GM15510 (cell line): ENCODE results near the gene DCDC2C.

Experiments
- POLR2A ChIP-seq: IDR thresholded peaks from 3 replicates; pipeline ENCODE4 v1.6.1; 2011; ENCODE audit warnings: borderline replicate concordance; ENCODE audit not compliant: insufficient read length; ENCODE audit errors: extremely low read depth

The DCDC2C gene

GRCh38 chr2:3784731-3785130 lies 81.4 kb downstream of the DCDC2C start:
- no peak for TF ChIP-seq POLR2A

DNA sequence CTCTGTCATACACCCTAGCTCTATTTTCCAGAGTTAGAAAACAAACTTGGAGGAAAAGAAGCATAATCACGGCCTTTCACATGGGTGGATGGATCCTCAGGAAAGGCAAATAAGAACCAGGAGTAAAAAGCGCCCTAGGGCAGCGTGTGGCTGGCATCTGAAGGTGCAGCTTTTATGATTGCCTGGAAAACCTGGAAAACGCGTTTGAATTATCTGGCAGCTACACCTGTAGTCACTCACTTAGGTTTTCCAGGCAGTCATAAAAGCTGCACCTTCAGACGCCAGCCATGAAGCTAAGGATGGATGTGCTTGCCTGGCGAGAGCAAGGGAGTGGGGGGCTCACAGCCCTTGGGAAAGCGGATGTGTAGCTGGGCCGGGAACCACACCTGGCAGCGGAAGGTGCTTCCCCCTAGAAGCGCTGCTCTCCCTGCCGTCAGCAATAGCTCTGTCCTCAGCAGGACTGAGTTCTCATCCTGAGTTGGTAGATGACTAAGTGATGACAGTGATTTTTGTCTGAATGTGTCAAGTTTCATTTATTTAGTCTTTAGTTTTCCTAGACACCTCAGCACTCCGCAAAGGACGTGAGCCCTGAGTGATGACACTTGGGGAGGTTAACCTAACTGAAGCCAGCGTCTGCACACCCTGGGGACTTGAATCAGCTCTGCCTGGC lies 82.0 kb downstream of the DCDC2C start:
- no peak for TF ChIP-seq POLR2A

DNA sequence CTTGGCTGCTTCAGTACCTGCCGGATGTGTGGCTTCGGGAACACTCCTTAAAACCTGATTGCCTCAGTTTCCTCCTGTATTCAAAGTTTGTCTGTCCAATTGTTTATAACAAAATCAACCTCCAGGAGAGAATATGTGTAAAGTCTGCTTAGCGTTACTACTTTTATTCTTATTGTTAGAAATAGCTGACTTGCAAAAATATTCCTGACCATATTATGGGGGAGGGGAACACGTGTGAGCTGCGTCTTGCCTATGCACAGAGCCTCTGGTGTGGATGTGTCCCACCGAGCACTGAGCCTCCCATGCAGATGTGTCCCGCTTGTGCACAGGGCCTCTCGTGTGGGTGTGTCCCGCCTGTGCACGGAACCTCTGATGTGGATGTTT lies 82.5 kb downstream of the DCDC2C start:
- TF ChIP-seq POLR2A: no peak

DNA sequence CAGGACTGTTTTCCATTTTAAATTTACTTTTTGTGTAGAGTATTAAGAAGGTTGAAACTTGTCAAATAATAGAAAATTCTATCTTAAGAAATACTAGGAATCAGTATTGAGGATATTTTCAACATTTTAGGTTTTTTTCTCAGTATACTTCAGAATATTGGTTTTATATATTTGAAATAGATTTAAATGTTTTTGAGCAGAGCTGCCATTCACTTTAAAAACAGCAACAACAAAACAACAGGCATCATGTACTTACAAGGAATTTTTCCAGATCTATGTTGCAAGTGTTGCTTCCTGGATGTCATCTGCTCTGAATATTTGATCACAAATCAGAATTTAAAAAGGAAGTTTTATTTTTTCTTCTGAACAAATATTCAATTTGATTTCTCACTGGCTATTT lies 84.4 kb downstream of the DCDC2C start:
- TF ChIP-seq POLR2A: no peak

GRCh38 chr2:3789256-3789655 lies 85.9 kb downstream of the DCDC2C start:
- no peak for TF ChIP-seq POLR2A

GRCh38 chr2:3793249-3793648 lies 89.9 kb downstream of the DCDC2C start:
- TF ChIP-seq POLR2A: no peak

GRCh38 chr2:3801506-3801905 lies 98.1 kb downstream of the DCDC2C start:
- no peak for TF ChIP-seq POLR2A

DNA sequence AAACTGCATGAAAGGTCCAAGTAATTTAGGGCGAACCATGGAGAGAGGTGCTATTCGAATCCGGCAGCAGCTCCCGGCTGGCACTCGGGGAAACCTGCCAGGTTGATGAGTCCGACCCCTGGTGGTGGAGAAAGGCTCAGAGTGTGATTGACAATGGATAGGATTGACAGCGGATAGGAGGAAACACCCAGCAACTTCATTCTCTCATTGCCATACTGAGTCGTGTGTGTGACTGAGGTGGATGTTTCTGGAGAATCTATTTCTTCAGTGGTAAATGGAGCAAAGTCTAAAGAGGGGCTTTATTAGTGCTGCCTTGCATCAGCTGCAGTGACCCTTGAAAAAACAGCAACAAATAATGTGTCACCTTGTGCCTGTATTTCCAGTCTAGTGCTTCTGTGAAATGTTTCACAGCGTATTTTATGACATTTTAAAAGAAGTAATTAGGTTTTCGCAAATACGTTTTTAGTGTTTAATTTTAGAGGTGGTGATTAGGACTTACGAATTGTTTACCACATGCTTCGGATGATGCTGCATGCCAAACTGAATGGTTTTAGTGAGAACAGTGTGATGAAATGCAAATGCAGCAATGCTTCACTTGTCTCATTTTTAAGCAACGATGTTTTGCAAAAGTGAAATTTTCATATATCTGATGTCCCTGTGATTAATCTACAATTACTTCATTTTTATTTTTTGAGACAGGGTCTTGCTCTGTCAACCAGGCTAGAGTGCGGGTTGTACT lies 102.0 kb downstream of the DCDC2C start:
- TF ChIP-seq POLR2A: no peak

GRCh38 chr2:3806168-3806567 lies 102.8 kb downstream of the DCDC2C start:
- no peak for TF ChIP-seq POLR2A

DNA sequence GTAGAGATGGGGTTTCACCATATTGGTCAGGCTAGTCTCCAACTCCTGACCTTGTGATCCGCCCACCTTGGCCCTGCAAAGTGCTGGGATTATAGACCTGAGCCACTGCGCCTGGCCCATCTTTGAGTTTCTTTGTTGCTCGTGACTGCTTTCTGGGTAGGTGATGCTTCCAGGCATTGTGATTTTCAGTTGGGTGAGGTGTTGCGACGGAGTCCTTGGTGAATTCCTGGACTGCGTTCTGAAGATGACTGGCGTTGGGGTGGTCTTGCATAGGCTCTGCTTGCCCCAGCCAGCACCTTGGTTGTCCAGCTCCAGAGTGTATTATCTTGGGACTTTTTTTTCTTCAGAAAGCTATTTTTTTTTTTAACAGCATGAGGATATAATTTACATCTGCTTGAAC lies 103.4 kb downstream of the DCDC2C start:
- TF ChIP-seq POLR2A: no peak

GRCh38 chr2:3807853-3808252 lies 104.5 kb downstream of the DCDC2C start:
- no peak for TF ChIP-seq POLR2A

DNA sequence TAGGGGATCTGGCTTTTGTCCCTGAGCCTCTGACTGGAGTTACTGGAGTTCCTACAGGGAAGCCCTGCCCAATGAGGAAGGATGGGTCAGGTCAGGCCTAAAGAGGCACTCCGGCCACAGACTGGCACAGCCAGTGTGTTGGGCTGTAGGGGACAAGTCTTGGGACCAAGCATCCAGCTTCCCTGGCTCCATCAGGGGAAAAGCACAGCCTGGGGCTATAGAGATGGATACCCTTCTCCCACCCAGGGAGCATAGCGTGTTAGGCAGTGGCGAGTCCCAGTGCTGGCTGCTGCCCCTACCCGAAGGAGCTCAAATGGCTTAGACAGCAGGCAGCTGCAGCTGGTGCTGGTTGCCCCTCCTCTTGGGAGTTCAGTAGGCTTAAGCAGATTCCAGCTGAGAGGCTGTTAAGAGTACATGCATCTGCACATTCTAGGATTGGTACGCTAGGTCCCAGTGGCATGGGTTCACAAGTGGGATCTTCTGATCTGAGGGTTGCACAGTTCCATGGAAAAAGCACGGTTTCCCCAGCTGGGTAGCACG lies 111.4 kb downstream of the DCDC2C start:
- TF ChIP-seq POLR2A: no peak

DNA sequence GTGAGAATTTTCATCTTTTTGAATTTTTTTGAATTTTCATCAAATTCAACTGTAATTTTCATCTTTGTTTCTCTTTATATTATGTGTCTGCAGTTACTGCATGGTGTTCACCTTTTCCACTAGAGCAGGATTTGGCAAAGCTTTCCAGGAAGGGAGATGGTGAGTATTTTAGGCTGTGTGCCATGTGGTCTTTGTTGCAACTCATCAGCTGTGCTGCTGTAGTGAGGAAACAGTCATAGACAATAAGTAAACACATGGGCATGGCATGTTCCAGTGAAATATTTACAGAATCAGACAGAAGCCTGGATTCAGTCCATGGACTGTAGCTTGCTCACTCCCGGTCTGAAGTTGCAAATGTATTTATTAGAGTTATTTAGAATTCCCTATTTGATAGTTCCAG lies 120.4 kb downstream of the DCDC2C start:
- no peak for TF ChIP-seq POLR2A

DNA sequence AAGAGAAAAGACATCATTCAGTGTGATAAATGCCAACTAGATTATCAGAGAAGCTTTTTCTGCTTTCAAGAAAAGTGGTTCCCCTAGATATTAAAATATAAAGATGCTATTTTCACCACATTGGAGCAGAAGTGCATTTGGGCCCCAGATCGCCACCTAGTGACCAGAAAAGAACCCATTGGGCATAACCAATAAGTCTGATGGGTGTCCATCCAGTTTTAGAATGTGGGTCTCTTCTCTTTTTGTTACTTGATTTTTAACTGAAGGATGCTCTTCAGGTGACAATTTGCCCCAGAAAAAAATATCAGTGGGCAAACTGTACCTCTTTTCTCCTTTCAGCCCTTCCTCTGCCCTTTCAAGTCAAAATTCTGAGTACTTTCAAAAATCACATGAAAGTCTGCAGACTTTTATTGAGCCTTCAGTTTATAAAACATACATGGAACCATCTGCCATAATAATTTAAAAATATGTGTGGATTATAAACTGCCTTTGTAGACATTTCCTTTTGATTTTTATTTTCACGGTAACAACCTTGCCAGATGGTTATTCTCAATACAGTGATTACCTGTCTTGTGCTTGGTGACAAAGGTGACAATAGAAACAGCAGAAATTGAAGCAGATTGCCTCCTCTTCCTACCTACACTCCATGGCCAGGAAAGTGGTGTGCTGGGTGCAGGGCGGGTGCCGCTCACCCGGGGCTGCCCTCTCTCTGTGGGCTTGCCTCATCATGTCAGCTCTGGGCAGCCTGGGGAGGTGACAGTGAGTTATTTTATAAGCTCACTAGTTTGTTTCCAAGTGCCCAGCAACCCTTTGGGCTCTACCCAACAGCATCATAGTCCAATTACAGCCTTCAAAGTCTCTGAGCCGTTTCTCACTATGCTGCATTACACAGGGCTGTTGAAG lies 124.5 kb downstream of the DCDC2C start:
- TF ChIP-seq POLR2A: no peak

DNA sequence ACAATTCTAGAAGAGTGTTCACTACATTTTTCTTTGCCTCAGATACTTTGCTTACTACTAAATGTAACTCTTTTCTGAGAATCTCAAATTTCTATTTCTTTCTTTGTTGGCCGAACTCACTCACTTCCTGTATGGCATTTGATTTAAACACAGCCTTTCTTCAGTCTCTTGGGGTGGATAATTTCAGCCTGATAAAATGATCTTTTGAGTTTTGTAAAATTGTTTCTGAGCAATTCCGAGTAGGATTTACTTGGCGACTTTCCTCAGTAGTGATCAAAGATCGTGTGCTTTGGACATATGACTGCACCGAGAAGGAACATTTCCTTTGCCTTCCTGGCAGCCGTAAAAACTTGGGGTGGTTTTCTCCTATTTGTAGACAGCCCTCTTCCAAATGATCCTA lies 127.4 kb downstream of the DCDC2C start:
- TF ChIP-seq POLR2A: no peak
